Measurements from ENCODE around the gene ZNF430.

ZNF430 gene

GRCh38 chr19:21109116-21109515 is 88.7 kb downstream of the ZNF430 start:
- DNase-seq (ENCODE audit: extremely low read depth, low read depth), result no peak
- TF ChIP-seq CTCF (IDR thresholded peaks at IDR 0.05; ENCODE audit: low read depth, low read length, missing control alignments), result no peak
- no peak overlapping the region for H3K4me3 ChIP-seq (replicated peaks; ENCODE audit: low read depth, low read length)

Data from HFF-Myc (cell line).